Glutamatergic neuron (in vitro differentiated cells): ENCODE results near the gene PLEKHA1. TPM values are rescaled to one million over a fixed set of nuclear protein-coding genes. Genes with fewer than 3 reads are reported as not detected.

Source experiments
- DNase-seq: peaks from one replicate; pipeline ENCODE4 v3.0.0; 2022
- H3K27ac Mint-ChIP-seq: one replicate; pipeline ENCODE4 v1.8.0; 2020; ENCODE audit warnings: mild to moderate bottlenecking, mixed read lengths, inconsistent platforms; ENCODE audit not compliant: unreplicated experiment
- H3K27me3 Mint-ChIP-seq: one replicate; pipeline ENCODE4 v1.8.0; 2020; ENCODE audit warnings: mild to moderate bottlenecking, moderate library complexity, mixed read lengths, inconsistent platforms; ENCODE audit not compliant: unreplicated experiment
- H3K36me3 Mint-ChIP-seq: one replicate; pipeline ENCODE4 v1.8.0; 2020; ENCODE audit warnings: mild to moderate bottlenecking, mixed read lengths, inconsistent platforms; ENCODE audit not compliant: unreplicated experiment
- H3K4me1 Mint-ChIP-seq: one replicate; pipeline ENCODE4 v1.8.0; 2020; ENCODE audit warnings: mild to moderate bottlenecking, low read depth, mixed read lengths, inconsistent platforms; ENCODE audit not compliant: unreplicated experiment
- H3K4me3 Mint-ChIP-seq: one replicate; pipeline ENCODE4 v1.8.0; 2020; ENCODE audit warnings: mild to moderate bottlenecking, mixed read lengths, inconsistent platforms; ENCODE audit not compliant: unreplicated experiment
- H3K9me3 Mint-ChIP-seq: one replicate; pipeline ENCODE4 v1.8.0; 2020; ENCODE audit warnings: mild to moderate bottlenecking, moderate library complexity, mixed read lengths, inconsistent platforms; ENCODE audit not compliant: unreplicated experiment
- total RNA-seq: library from RNA; stranded (reverse); fragmentation: NEBNext Ultra II Directional; extraction: Animal tissue kit (Norgen Biotek cat#: 25700); gene quantifications from one replicate; pipeline ENCODE4 v1.2.1, GENCODE V29; 2021; ENCODE audit not compliant: unreplicated experiment
- TF ChIP-seq, protein P1 (sequence below): fragments of 200-600 bp; sonication (generic); IDR thresholded peaks from one replicate; pipeline ENCODE4 v1.5.0; 2021; ENCODE audit not compliant: partially characterized antibody, unreplicated experiment

Gene PLEKHA1
- total RNA-seq, 1 donor from 2014 or later, result 31.4 TPM

DNA sequence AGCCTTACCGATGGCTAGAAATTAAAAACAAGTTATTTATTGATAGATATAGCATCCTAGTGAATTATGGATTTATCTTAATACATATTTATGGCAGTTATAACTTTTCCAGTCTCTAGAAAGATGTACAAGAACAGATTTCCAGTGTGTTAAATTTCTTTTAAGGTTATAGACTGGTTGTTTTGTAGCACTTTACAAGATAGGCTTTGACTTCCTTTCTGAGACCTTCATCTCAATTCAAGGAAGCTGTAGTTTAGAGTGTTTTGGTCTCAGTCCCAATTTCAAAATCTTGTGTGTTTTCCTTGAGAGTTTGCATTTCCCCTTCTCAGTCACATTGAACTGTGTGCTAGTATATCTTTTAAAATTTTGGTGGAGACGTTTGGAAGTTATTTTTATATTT is 30.1 kb downstream of the PLEKHA1 start:
- no peaks in the 10 kb centered on the region for H3K36me3 Mint-ChIP-seq
- H3K9me3 Mint-ChIP-seq, result no peaks in the 10 kb centered on the region
- H3K4me1 Mint-ChIP-seq, result no peaks in the 10 kb centered on the region

DNA sequence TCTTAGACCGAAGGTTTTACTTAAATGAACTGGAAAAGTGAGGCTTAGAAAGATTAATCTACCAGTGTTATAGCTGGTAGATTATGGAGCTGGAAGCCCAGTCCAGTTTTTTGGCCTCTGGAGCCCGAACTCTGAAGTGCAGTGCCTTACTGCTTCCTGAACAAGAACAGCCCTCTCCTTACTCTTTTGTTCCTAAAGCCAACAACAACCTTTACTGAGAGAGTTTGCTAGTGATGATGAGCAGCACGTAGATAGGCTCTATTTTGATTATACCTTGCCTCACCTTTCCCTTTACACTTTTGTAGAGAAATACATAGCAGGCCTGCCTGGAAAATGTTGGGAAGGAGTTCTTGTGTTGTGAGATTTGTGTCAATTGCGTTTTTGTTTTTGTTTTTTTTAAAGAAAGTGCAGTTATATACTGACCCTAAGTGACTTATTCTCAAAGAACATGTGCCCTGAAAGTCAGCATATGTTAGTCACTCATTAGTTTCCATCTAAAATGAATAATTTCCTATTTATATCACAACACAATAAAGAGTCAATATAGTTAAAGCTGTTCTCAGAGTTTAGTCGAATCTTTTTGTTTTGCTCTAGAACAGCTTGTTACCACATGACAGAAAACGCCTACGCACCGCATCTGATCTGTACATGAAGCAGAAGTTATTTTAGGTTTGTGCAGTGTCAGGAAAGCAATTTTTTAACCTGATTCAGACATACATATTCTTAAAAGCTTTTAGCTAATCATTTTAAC is 33.0 kb downstream of the PLEKHA1 start:
- Mint-ChIP-seq H3K9me3 (no peaks in the 10 kb centered on the region), H3K4me3 (no peak overlapping the region), H3K27me3 (no peaks in the 10 kb centered on the region), H3K36me3 (no peaks in the 10 kb centered on the region), H3K27ac (no peak overlapping the region), H3K4me1 (no peaks in the 10 kb centered on the region)
- TF ChIP-seq, protein P1, sequence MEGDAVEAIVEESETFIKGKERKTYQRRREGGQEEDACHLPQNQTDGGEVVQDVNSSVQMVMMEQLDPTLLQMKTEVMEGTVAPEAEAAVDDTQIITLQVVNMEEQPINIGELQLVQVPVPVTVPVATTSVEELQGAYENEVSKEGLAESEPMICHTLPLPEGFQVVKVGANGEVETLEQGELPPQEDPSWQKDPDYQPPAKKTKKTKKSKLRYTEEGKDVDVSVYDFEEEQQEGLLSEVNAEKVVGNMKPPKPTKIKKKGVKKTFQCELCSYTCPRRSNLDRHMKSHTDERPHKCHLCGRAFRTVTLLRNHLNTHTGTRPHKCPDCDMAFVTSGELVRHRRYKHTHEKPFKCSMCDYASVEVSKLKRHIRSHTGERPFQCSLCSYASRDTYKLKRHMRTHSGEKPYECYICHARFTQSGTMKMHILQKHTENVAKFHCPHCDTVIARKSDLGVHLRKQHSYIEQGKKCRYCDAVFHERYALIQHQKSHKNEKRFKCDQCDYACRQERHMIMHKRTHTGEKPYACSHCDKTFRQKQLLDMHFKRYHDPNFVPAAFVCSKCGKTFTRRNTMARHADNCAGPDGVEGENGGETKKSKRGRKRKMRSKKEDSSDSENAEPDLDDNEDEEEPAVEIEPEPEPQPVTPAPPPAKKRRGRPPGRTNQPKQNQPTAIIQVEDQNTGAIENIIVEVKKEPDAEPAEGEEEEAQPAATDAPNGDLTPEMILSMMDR, result no peak
- DNase-seq, result no peak

More for the DNA sequence above, 30.1 kb downstream of the PLEKHA1 start:
- TF ChIP-seq, protein P1, result no peak
- Mint-ChIP-seq H3K4me3 (no peak overlapping the region), H3K27ac (no peak overlapping the region), H3K27me3 (no peaks in the 10 kb centered on the region)
- DNase-seq, result no peak

- Mint-ChIP-seq H3K36me3 (no peaks in the 10 kb centered on the region), H3K27me3 (no peaks in the 10 kb centered on the region), H3K27ac (no peak overlapping the region), H3K4me3 (no peak overlapping the region), H3K4me1 (no peaks in the 10 kb centered on the region), H3K9me3 (no peaks in the 10 kb centered on the region)
- TF ChIP-seq, protein P1, result no peak
- DNase-seq, result no peak
Measured at GRCh38 chr10:122413327-122413726, 38.8 kb downstream of the PLEKHA1 start.

DNA sequence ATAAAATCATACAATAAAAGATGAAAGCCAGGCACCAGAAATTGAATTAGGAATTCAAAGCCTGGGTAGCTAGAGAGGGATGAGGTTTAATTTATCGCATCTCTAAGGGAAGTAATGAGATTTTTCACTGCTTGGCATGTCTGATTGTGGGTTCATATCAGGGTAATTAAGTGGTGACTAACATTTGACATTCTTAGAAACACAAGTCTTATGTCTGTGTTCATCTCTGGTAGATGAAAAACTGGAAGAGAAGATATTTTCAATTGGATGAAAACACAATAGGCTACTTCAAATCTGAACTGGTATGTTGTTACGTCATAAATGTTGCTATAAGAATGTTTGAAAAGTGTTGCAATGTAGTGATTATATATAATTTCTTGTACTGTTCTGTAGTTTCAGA is 43.2 kb downstream of the PLEKHA1 start:
- H3K27ac Mint-ChIP-seq, result no peak overlapping the region
- TF ChIP-seq, protein P1, result no peak
- no peak for DNase-seq
- H3K36me3 Mint-ChIP-seq, result no peaks in the 10 kb centered on the region
- H3K4me3 Mint-ChIP-seq, result no peak overlapping the region
- peaks cover 2% of the 10 kb centered on the region for H3K27me3 Mint-ChIP-seq
- H3K4me1 Mint-ChIP-seq, result peaks cover 10% of the 10 kb centered on the region
- H3K9me3 Mint-ChIP-seq, result no peaks in the 10 kb centered on the region

DNA sequence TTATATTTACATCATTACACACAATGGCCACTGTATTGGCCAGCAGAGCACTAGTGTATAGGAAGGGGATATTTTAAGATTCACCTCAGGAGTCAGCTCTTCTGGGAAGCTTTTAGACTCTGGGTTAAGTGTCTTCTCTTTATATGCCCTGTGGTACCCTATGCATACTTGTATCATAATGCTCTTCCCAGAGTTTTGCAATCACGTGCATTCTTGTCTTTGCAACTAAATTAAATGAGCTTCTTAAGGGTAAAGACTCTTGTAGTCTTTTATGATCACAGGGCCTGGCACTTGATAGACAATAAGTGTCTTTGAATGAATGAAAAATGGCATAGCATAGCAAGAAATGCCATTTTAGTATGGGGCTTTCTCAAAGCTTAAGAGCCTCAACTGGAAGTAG is 44.5 kb downstream of the PLEKHA1 start:
- Mint-ChIP-seq H3K27me3 (peaks cover 2% of the 10 kb centered on the region), H3K4me3 (no peak overlapping the region), H3K4me1 (peaks cover 10% of the 10 kb centered on the region), H3K9me3 (no peaks in the 10 kb centered on the region), H3K27ac (no peak overlapping the region), H3K36me3 (no peaks in the 10 kb centered on the region)
- TF ChIP-seq, protein P1, result no peak
- DNase-seq, result no peak
